Mammary epithelial cell (primary cell): Measurements from ENCODE around the gene SPTBN2.

ENCODE experiments used
- CTCF ChIP-seq, 2 donors: IDR thresholded peaks in 1 of 2; conservative IDR thresholded peaks in 1 of 2; 2 replicates each; pipeline ENCODE4 v1.5.1; 2011 to 2012; ENCODE audit warnings: inconsistent platforms in 2 of 2, low read length in 2 of 2, mild to moderate bottlenecking in 2 of 2, control low read depth in 1 of 2, low read depth in 1 of 2; ENCODE audit not compliant: insufficient read depth in 1 of 2; ENCODE audit errors: extremely low read depth in 1 of 2
- EZH2 ChIP-seq: IDR thresholded peaks from 2 replicates; pipeline ENCODE4 v1.6.1; 2012; ENCODE audit warnings: low read length, inconsistent platforms, borderline replicate concordance

GRCh38 chr11:66680966-66681645, 47.9 kb downstream of the SPTBN2 start:
- no peak for TF ChIP-seq CTCF (conservative IDR thresholded peaks at IDR 0.05 in 1 of 2, IDR thresholded peaks at IDR 0.05 in 1 of 2; ENCODE audit: extremely low read depth in 1 of 2, insufficient read depth in 1 of 2, low read depth in 1 of 2, low read length in 2 of 2)
- TF ChIP-seq EZH2: no peak
